HepG2 (cell line): ENCODE results near the gene LDB2.

Source experiments
- CTCF ChIP-seq: sonication (generic); formaldehyde crosslinking; IDR thresholded peaks from 2 replicates; pipeline ENCODE4 v1.5.0; 2020; ENCODE audit warnings: mild to moderate bottlenecking, missing genetic modification reagents, moderate library complexity
- EP300 ChIP-seq, 3 experiments: sonication (generic) in 1 of 3; formaldehyde crosslinking in 1 of 3; IDR thresholded peaks; 2 replicates each; pipeline versions ENCODE4 v1.5.1 to v1.6.1; 2011 to 2020; ENCODE audit warnings: low read depth in 2 of 3, low read length in 2 of 3, borderline replicate concordance in 1 of 3, improper control_type of control experiment in 1 of 3, mild to moderate bottlenecking in 1 of 3, missing genetic modification reagents in 1 of 3, moderate library complexity in 1 of 3
- EZH2 ChIP-seq: conservative IDR thresholded peaks from 2 replicates; pipeline ENCODE4 v1.6.1; 2012; ENCODE audit warnings: mild to moderate bottlenecking, low read depth, low read length, moderate library complexity
- GLI4 ChIP-seq: sonication (generic); formaldehyde crosslinking; IDR thresholded peaks from 2 replicates; pipeline ENCODE4 v1.5.1; 2020; ENCODE audit warnings: missing genetic modification reagents, mild to moderate bottlenecking, moderate library complexity, borderline replicate concordance
- NFYB ChIP-seq: sonication (generic); formaldehyde crosslinking; IDR thresholded peaks from 2 replicates; pipeline ENCODE4 v1.4.0; 2020; ENCODE audit warnings: missing genetic modification reagents
- NR2C2 ChIP-seq: sonication (generic); formaldehyde crosslinking; IDR thresholded peaks from 2 replicates; pipeline ENCODE4 v1.4.0; 2020; ENCODE audit warnings: missing genetic modification reagents, mild to moderate bottlenecking, moderate library complexity, borderline replicate concordance
- PHF21A ChIP-seq: sonication (generic); formaldehyde crosslinking; IDR thresholded peaks from 2 replicates; pipeline ENCODE4 v1.5.0; 2020; ENCODE audit warnings: mild to moderate bottlenecking, missing genetic modification reagents
- POLR2AphosphoS5 ChIP-seq: IDR thresholded peaks from 2 replicates; pipeline ENCODE4 v1.6.1; 2012; ENCODE audit warnings: low read depth, low read length
- RXRA ChIP-seq: sonication (generic); formaldehyde crosslinking; IDR thresholded peaks from 2 replicates; pipeline ENCODE4 v1.5.1; 2020; ENCODE audit warnings: missing genetic modification reagents
- SIN3B ChIP-seq: fragments of 150-350 bp; IDR thresholded peaks from 2 replicates; pipeline ENCODE4 v1.6.1; 2014; ENCODE audit warnings: low read length
- TAF1 ChIP-seq: sonication (generic); formaldehyde crosslinking; IDR thresholded peaks from 2 replicates; pipeline ENCODE4 v1.4.0; 2020; ENCODE audit warnings: missing genetic modification reagents
- ZNF337 ChIP-seq: sonication (generic); formaldehyde crosslinking; IDR thresholded peaks from 2 replicates; pipeline ENCODE4 v1.5.1; 2020; ENCODE audit warnings: missing genetic modification reagents, low read depth, mild to moderate bottlenecking, borderline replicate concordance
- ZNF670 ChIP-seq: sonication (generic); formaldehyde crosslinking; IDR thresholded peaks from 2 replicates; pipeline ENCODE4 v1.8.0; 2022; ENCODE audit warnings: mild to moderate bottlenecking, missing genetic modification reagents, borderline replicate concordance
- ZSCAN9 ChIP-seq: IDR thresholded peaks from 2 replicates; pipeline ENCODE4 v1.6.1; 2016; ENCODE audit warnings: borderline replicate concordance

DNA sequence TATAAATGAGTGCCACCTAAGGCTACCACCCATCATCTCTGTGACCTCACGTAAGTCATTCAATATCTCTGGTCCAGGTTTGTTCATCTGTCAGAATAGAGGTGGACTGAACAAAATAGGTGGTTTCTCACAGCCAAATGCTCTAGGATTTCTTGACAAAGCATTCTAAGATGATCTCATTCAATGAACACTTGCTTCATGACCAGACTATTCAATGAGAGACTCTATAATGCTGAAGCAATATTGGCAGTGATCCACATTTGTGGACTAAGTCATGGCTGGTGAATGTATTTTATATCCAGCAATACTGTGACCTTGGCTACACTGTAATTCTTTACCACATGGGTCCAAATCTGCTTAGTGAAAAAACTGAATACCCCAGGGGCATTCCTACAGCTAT is 37.9 kb downstream of the LDB2 start:
- TF ChIP-seq TAF1 (no peak), RXRA (CRISPR knock-in tag) (no peak), CTCF (CRISPR knock-in tag) (no peak), PHF21A (CRISPR knock-in tag) (no peak), GLI4 (no peak), POLR2AphosphoS5 (no peak), ZNF337 (no peak), NR2C2 (CRISPR knock-in tag) (no peak), SIN3B (no peak), EZH2 (no peak), ZSCAN9 (CRISPR knock-in tag) (no peak), ZNF670 (CRISPR knock-in tag) (no peak), NFYB (CRISPR knock-in tag) (no peak), EP300 (IDR thresholded peaks at IDR 0.05; ENCODE audit: low read depth in 2 of 2, low read length in 2 of 2) (no peak), EP300 (CRISPR knock-in tag; IDR thresholded peaks at IDR 0.05; ENCODE audit: borderline replicate concordance) (no peak)
